HT1080 (cell line): ENCODE data around the gene EMP2. TPM values are rescaled to one million over a fixed set of nuclear protein-coding genes. Genes with fewer than 3 reads are reported as not detected.
"Not testable (repeated sequence)": the region's sequence is repeated elsewhere in the genome, so short reads cannot be mapped to it uniquely, and the experiment has no call there.

Experiments used
- DNase-seq: peaks from one replicate; pipeline ENCODE4 v3.0.0-alpha.2; 2015; ENCODE audit warnings: low read depth
- total RNA-seq: library from RNA; depleted of rRNA; stranded (reverse); fragments of >200 nt; shearing (Covaris generic); gene quantifications from 2 replicates; pipeline ENCODE4 v1.2.3, GENCODE V29; 2014

Gene EMP2
- total RNA-seq, 1 experiment from 2014 or later: 12.3 TPM

DNA sequence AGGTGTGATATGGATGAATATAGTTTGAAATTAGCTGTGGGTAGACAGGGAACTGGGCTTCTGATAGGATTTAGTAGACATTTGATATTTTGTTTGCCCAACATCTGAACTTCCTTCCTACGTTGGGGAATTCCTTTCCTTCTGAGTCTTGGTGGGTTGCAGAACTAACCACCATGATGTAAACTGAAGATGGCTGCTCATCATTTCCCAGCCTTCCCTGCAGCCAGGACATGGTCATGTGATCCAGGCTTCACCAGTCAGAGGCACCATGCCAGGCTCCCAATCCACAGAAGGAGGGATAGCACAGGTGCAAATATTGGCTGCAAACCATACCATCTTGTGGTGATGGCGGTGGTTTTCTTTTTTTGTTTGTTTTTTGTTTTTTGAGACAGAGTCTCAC is 57.4 kb downstream of the EMP2 start:
- DNase-seq: no peak

GRCh38 chr16:10521681-10522274 is 58.6 kb downstream of the EMP2 start:
- peak; percentile 40 for DNase-seq

GRCh38 chr16:10520869-10521578 is 59.4 kb downstream of the EMP2 start:
- DNase-seq: no peak

- DNase-seq: no peak
Measured at GRCh38 chr16:10519929-10520868, 60.2 kb downstream of the EMP2 start.

GRCh38 chr16:10519297-10519696 is 61.1 kb downstream of the EMP2 start:
- DNase-seq: no peak

DNA sequence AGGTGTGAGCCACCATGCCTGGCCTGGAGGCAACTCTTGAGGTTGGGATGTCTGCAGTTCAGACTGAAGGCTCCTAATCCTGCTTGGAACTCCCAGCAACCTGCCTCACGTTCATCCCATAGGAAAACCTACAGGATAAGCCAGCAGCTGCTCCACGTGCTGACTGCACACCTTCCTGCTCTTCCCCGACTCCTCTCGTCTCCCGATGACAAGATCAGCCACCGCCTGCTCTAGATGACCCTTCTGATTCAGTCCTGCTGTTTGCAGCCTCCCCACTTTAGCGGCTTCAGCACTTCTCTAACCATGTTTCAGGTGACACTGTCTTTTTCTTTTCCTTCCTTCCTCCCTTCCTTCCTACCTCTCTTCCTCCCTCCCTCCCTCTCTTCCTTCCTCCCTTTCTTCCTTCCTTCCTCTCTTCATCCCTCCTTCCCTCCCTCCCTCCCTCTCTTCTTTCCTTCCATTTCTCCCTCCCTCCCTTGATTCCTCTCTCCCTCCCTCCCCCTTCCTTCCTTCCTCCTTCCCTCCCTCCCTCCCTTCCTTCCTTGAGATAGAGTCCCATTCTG is 61.8 kb downstream of the EMP2 start:
- no peak for DNase-seq

DNA sequence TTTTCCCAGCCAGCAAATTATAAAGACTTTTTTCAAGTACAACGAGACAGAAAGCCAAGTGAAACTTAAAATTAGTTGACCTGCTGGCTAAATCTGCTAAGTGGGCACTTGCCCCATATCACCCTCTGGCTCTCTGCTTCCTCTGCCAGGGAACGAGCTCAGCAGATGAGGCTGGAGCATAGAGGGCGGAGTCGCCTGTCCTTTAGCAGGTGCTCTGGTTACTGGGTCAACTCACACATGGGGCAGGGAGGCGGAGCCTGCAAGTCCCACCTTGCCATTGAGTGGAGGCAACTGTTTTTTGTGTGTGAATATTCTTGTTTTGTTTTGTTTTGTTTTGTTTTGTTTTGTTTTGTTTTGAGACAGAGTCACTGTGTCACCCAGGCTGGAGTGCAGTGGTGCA is 62.5 kb downstream of the EMP2 start:
- no peak for DNase-seq

- DNase-seq: peak; percentile 50
Measured at GRCh38 chr16:10514369-10515055, 65.9 kb downstream of the EMP2 start.

- peak; percentile 18 for DNase-seq
Measured at GRCh38 chr16:10511829-10512228, 68.6 kb downstream of the EMP2 start.

GRCh38 chr16:10510279-10510678 is 70.1 kb downstream of the EMP2 start:
- DNase-seq: no peak

GRCh38 chr16:10509534-10510025 is 70.8 kb downstream of the EMP2 start:
- DNase-seq: peak; percentile 57

DNA sequence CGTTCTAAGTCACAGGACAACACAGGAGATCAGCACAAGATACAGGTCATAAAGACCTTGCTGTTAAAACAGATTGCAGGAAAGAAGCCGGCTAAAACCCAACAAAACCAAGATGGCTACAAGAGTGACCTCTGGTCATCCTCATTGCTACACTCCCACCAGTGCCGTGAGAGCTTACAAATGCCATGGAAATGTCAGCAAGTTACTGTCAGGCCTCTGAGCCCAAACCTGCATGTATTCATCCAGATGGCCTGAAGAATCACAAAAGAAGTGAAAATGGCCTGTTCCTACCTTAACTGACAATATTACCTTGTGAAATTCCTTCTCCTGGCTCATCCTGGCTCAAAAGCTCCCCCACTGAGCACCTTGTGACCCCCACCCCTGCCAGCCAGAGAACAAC is 75.1 kb downstream of the EMP2 start:
- not testable (repeated sequence) for DNase-seq

DNA sequence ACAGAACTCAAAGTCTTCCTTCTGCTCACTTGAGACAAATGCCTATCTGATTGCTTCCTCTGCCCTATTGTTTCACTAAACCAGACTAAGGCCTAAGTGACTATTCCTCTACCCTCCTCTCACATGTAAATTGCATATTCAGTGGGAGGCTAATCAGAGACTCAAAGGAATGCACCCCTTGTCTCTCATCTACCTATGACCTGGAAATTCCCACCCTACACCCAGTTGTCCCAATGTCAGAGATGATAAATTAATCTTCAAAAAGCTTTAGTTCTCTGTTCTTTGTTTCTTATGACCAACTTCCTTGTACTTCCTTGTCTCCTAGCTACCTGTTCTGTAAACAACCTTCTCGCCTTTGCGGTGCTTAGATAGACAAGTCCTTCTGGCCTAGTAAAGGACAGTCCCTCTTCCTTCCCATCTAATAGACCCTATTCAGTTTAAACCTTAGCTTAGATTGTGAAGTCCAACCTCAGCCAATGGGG is 76.0 kb downstream of the EMP2 start:
- DNase-seq: no peak

- no peak for DNase-seq
Measured at GRCh38 chr16:10502776-10503175, 77.6 kb downstream of the EMP2 start.

GRCh38 chr16:10501016-10501607 is 79.3 kb downstream of the EMP2 start:
- no peak for DNase-seq

DNA sequence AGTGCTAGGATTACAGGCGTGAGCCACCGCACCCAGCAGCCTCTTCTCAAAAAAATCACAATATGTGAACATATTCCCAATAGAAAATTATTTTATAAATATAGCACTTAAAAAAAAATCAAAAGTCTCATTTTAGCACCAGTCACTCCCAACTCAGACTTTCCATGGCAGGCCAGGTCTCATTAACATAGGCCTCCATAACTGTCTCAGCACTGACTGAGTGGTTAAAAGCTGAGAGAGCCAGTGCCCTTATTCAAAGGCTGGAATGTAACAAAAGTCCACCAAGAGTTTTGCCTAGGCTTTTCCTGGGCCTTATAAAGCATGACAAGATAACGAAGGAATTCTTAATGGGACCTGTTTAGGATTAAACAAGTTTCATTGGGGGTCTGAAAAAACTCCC is 79.8 kb downstream of the EMP2 start:
- no peak for DNase-seq

DNA sequence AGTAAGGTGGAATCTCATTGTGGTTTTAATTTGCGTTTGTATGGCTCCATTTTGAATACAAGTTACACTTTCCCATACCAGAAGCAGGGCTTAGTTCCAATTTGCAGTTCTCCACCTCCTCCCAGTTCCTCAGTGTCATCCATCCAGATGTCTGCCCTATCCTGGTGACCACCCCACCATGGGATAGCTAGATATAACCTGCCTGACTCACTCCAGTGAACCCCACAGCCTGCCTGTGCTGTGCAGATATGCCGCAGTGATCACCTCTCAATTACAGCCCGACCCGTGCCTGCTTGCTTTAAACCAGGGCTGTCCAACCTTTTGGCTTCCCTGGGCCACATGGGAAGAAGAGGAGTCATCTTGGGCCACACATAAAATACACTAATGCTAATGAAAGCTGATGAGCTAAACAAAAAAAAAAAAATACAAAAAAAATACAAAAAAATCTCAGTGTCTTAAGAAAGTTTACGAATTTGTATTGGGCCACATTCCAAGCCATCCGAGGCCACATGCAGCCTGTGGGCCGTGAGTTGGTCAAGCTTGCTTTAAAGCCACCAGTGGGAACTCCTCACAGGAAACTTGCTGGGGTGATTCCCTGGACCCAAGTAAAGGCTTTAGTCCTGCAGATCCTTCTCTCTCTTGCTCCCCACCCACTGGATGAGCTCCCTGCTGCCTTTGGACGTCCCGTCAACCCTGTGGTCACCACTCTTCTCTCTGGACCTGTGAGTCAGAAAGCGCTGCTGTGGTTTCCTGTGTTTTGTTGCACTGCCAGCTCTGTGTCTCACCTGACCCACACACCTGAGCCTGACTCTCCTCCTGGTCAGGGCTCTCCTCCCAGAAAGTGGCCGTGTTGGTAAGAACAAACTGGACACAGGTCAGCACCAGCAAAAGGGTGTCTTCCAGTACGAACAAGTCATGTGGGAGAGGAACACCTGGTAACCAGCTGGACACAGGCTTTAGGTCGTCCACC is 83.0 kb downstream of the EMP2 start:
- DNase-seq: peak; percentile 45

- no peak for DNase-seq
Measured at GRCh38 chr16:10495031-10495345, 85.4 kb downstream of the EMP2 start.

DNA sequence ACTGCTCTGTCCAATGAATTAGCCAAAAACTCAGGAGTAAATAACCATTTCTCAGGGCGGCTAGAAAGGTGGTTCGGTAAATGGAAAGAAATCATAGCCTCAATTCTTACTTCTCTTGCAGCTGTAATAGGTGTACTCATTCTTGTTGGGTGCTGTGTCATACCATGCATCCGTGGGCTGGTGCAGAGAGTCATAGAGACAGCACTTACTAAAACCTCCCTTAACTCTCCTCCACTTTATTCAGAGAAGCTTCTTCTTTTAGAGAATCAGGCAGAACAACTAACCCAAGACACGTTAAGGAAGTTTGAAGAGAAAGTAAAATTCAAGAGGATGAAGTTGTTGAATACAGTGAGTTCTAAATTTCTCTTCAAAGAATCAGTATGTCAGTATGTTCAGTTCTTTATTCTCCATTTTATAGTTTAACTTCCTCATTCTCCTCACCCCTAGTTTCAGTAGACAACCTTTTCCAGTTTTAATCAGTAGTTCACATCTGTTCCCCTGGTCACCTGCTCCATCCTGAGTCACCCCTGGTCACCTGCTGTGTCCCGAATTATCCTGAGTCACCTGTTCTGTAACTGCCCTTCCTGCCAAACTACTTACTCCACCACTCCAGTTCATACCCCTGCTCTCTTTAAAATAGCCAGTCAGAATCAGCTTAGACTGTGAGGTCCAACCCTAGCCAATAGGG is 85.9 kb downstream of the EMP2 start:
- no peak for DNase-seq
